NCI-H226 (cell line): ENCODE measurements around the gene CARMIL1.

ENCODE experiments used
- DNase-seq: peaks from one replicate; pipeline ENCODE4 v3.0.0-alpha.2; 2015

CARMIL1 gene

DNA sequence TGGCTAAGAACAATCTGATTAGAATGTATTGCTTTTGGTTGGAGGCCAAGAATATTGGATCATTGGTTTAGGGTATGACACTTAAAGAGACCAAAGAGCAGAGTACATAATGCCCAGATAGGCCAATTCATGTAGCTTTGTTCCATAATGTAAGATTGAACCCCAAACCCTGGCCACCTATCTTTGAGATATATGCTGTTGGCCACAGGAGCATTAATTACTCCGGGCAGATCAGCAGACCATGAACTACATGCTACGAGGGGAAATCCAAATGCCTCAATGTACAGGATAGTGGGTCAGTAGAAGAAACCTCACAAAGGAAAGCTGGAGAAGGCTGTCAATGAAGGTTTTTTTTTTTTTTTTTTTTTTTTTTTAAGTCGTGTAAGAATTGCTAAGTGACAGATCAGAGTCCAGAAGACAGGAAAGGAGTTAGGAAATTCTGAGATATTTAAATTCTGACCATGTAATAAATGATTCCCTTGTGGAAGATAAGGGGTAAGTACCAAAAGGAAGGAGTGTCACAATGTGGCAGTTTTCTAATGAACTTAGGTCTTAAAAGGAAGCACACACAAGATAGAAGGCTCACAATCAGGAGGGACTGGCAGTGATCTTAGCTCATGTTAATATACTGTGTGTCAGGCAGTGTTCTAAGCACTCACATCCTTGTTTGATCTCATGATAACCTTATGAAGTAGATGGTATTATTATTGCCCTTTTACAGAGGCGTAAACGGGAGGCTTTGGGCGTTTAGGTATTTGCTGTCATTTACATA lies 61.4 kb downstream of the CARMIL1 start:
- no peak for DNase-seq

DNA sequence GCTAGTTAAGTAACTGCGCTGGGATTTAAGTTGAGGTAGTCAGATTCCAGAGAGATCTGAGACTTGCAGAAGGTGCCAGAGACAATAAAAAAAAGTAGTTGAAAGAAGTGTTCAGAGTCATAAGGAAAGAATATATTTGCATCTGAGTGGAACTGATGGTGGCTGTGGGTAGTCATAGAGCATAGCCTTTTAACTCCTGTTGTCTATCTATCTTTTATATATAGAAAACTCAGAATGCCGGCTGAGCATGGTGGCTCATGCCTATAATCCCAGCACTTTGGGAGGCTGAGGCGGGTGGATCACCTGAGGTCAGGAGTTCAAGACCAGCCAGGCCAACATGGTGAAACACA lies 62.0 kb downstream of the CARMIL1 start:
- no peak for DNase-seq

DNA sequence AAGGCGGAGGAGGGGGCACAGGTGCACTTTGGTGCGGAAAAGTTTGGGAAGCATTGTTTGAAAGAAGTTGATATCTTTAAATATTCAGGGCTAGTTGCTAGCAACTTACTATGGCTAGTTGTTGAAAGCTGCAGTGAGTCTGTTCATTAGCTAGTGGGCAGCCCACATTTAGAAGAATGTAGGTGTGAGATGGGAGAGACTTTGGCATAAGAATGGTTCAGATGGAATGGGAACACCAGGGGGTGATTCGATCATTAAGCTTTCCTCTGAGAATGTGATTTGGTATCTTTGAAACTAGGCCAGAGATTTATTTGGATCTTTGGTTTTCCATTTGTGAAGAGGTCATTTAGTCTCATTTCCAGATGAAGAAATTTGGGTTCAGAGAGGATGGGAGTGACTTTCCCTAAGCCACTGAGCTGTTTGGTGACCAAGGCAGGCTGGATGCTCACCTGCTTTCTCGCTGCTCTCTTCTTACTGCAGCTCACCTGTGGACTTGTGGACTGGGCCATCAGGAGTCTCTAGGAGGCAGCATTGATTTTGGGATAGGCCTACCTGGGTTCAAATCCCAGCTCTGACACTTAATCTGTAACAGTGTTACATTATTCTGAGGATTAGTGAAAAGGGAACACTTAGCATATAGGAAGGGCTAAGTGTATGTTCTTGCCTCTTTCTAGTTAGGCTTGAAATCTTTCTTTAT lies 62.9 kb downstream of the CARMIL1 start:
- DNase-seq: no peak

DNA sequence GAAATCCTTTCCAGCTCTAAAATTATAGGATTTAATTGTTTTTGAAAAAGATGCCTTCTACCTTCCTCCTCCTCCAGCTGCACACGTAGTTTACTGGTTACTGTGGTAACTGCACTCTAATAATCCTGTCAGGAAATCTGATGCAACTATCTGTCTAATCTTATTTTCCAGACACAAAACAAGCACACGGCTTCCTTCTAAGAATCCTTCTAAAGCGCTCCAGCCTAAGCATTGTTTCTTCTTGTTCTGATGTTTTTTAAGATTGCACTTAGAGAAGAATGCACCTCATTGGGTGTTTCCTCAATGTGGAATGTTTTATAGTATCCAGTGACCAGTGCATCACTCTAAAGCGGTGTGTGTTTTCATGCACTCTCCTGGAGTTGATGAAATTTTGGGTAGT lies 63.6 kb downstream of the CARMIL1 start:
- peak; percentile 12 for DNase-seq

DNA sequence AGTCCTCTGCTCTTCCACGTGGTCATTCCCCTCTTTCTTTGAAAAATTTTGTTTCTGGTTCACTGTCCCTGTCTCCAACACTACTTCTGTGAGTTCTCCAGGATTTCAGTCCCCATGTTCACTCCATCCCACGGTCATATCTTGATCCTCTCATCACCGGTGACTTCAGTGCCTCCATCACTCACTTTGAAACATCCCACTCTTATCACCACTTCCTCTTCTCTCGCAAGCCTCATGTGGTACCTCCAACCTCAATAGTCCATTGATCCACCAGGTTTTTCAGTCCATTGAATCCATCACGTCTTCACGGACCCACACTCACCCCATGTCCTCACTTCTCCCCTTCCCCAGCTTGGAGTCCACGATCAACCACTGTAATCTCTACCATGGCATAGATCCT lies 64.8 kb downstream of the CARMIL1 start:
- DNase-seq: no peak

DNA sequence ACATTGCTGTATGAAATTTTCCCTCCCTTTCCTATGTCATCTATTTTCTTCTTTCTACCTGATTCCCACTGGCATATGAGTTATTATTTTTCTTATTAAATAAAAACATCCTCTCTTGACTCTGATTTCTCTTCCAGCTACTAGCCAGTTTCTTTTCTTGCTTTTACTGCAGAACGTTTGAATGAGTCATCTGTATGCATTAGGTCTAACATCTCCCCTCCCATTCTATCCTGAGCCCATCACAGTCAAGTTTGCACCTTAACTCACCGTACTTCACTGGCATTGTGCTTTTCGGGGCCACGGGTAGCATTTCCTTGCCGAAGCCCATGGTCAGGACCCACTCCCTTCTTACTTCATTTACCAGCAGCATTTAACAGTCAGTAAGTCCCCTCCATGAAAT lies 65.7 kb downstream of the CARMIL1 start:
- no peak for DNase-seq

DNA sequence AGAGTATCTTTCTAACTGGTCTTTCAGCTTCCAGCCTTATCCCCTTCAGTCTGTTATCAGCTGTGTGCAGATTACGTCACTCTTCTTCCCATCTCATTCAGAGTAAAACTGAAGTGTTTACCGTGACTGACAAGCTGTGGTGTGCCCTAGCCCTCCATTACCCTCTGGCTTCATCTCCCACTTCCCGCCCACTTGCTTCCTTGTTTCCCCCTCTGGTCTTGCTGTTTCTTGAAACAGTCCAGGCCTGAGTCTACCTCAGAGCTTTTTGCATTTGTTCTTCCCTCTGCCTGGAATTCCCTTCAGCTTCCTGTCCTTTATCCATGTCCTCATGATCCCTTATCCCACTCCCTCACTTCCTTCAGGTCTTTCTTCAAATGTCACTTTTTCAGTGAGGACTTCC lies 66.9 kb downstream of the CARMIL1 start:
- DNase-seq: peak; percentile 59

DNA sequence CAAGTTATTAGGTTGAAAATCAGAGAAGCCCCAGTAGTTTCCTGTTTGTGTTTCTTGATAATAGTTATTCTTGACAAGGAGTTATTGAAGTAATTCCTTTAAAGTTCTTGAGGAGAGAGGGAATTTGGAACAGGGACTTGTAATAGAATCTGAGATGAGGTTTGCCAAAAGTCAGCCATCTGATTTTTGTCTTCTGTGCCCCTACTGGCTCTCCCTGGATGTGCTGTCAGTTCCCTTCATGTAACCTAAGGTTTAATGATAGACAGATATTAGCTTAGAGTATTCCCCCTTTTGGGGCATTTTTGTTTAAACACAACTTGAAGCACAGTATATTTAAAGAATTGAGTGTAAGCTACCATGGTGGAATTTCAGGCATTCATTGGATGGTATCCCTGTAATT lies 71.4 kb downstream of the CARMIL1 start:
- DNase-seq: no peak

DNA sequence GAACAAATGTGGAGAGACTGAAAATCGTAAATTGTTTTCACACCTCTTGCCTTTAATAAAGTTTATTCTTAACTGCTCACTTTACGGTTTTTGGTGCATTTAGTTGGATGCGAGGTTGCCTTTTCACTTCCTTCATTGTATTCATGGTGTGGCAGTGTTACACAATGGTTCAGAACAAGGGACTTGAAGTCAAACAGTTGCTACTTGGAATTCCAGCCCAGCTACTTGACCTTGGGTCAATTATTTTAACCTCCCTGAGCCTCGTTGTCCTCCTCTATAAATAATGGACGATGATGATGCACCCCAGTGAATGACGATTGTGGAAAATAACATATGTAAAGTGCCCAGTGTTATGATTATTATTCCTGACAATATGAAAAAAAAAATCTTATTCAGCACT lies 72.3 kb downstream of the CARMIL1 start:
- DNase-seq: no peak

DNA sequence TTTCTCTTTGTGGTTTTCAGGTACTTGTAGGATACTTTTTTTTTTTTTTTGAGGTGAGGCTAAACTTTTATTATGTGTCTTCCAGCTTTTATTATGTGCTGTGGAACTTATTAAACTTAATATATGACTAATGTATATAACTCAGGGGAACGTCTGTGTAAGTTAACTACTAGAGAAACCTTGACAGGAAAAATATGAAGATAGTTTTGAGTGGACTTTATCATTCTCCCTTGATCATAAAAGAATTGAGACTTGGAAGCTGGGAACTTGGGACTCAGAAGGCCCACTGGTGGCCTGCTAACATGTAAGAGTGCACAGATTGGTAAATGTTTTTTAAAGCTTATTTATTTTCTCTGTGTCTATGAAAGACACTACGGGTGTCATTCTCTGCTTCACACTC lies 73.1 kb downstream of the CARMIL1 start:
- DNase-seq: no peak

DNA sequence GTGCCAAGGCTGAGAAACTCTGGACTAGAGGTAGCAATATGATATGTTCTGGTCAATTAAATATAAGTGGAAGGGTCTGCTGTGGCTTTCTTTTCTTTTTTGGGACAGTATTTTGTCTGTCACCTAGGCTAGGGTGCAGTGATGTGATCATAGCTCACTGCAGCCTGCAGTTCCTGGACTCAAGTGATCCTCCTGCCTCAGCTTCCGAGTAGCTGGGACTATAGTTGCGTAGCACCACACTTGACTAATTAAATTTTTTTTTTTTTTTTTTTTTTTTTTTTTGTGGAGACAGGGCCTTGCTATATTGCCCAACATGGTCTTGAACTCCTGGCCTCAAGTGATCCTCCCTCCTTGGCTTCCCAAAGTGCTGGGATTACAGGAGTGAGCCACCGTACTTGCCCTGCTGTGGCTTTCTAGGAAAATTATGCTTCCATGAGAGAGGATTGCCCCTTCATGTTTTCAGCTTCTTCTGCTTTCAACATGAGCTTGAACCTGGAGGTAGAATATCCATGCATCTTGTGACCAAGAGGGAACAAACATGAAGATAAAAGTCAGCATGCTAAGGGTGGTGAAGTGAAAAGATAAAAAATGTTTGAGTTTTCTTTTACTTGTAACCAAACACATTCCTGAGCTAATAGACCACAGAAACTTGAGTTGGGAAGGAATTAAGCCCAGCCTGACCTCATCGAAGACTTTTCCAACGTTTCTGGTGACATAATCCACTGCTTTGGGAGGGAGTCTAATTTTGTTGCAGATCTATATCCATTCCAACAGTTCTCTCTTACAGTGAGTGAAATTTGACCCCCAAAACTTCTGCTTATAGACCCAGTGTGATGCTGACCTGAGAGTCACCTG lies 75.1 kb downstream of the CARMIL1 start:
- no peak for DNase-seq

DNA sequence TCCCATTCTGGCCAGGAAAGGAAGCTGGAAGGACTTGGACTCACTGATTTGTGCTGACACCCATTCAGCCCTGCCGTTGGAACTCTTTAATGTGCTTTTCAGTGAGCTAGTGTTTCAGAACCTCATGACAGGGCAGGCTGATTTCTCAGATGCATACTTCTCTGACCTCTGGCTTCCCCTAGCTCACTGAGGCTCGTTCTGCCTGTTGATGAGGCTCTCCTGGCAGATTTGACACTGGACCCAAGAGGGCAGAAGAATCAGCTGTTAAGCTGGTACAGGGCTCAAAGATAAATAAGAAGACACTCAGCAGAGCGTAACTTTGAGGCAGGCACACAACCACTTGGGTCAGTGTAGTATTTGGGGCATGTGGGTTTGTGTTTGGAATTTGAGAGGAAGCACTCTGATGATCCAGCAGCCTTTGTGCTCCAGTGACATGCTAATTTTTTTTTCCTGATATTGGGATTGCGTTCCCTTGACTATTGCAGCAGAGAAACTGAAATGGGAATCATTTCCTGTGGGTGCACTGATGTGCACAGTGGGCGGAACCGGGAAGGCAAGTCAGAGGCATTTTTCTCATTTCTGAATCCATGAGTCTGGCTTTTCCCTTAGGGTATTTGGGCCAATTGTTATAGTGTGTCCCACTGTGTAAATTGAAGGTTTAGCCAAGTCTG lies 80.2 kb downstream of the CARMIL1 start:
- peak; percentile 81 for DNase-seq

DNA sequence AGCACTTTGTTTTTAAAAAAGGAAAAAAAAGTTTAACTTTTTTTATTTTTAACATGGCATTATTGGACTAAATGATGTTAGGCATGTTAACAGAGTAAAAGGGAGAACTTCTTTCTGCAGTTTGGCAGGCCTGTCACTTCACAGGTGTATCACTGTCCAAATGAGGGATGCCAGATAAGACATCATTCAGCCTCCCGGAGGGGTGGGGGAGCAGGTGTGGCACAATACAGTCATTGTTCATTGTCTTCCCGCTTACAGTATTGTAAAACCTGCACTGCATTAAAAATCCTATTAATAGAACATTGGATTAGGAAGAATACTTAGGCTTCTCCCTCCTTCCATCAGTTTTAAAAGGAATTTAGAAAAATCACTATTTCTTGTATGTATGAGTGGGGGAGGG lies 80.7 kb downstream of the CARMIL1 start:
- DNase-seq: no peak

DNA sequence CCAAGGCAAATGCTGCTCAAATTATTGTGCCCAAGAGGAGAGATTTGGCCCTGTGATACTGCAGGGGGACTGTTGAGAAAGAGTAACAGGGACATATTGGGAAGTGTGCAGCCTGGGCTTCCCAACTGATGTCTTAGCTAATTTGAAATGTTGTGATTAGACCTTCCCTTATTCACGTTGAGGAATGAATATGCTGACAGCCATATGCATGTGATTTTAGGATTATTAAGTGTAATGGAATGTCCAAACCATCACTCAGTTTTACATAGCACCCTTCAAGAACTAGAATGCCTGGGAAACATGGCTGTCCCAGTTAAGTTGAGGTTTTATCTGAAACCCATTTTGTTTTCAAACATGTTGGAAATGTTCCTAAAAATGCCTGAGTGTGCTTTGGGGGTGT lies 81.4 kb downstream of the CARMIL1 start:
- DNase-seq: peak; percentile 87

DNA sequence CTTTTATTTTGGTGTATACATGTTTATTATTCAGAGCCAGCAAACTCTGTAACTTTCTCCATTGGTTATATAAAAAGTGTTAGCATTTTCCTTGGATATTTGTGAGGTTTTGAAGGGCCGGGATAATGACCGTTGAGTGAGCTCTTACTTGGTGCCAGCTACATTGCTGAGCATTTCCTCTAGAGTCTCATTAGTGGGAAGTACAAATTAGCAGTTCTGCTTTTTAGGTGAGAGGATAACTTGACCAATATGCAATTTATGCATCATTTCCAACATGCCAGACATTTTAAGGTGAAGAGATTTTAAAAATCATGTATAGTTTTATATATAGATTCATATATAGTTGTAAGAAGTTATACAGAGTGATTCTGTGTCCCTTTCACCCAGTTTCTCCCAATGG lies 84.3 kb downstream of the CARMIL1 start:
- DNase-seq: no peak

DNA sequence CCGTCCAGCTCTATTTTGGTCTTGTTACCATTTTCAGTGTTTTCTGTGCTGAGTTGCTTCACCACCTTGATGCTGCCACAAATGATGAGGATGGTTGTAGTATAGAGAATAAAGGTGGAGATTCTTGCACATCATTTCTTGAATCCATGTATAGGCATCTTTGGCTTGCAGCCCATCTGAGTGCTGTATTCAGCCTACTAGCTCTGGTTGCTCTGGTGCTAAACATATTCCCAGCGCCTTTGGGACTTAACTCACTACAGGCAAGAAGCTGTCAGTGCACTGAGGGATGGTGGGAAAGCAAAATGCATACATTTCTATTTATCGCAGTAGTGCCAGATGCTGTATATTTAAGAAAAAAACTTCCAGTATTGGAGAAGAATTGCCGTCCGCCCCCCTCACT lies 86.0 kb downstream of the CARMIL1 start:
- DNase-seq: no peak

DNA sequence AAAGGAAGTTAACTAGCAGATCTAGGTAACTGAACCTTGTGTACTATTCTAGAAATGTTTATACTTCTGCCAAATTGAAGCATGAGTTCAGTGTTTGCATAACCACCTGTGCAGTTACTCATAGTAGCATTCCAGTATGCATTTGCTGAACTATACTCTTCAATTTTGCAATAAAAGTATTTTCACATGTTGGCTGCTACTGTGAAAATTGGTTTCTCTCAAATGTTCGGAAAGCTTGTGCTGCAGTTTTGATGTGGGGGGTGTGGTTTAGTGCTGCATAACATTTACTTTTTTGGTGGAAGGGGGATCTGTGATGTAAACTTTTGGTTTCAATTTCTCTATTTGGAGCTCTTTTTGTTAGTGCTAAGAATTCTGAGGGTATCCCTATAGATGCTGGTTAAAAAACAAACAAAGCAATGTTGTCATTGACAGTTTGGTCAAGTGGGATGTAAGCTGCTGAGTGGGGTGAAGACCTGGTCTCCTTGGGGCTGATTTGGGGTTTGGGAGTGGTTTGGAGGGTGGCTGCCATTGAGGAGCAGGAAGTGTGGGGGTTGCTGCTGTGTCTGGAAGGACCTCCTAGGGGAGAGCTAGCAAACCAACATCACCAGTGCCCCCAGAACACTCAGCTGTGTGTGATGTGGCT lies 87.8 kb downstream of the CARMIL1 start:
- DNase-seq: peak; percentile 31

DNA sequence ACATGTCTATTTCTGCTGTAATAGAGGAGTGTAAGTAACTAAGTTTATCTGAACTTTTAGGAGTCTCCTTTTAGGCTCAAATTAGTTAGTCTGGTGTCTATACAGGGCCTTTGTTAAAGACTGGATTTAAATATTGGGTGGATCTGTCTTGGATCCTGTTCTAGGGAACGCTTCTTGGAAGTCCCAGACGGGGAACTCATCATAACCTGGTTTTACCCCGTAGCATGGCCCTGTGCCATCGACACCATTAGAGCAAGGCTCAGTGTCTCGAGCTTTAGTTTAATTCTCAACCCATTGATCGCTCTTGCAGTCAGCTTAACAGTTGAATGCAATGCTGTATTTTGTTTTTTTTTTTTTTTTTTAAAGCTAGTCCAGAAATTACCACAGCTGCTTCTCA lies 89.9 kb downstream of the CARMIL1 start:
- DNase-seq: no peak

DNA sequence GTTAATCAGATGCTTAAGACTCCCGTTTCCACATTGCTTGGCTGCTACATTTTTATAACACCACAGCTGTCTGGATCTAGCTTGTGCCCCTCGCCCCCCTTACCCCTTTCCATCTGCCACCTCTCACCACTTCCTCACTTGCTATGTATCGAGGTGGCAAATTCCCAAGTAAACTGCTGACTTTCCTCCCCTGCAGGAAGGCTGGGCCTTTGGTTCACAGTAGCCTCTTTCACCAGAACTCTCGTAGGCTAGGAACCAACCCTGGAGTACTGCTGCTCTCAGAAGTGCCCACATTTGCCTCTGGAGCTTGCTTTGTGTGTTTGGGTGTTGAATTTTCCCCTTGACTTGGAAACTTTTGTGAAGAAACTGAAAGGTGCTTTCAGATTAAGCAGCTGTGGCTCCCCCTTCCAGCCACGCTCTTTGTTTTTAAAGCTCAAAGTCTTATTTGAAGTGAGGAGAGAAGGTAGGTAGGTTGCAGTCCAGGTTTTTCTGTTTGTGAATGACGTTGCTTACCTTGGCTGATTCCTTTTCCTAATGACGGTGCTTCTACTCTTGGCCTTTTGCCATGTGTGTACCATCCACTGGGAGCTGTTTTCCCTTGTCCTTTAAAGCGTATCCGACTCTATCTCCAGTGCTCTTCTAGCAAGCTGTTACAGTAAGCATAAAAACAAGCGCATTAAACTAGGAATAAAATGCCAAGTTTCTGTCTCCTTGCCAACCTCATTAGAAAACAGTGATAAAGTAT lies 90.4 kb downstream of the CARMIL1 start:
- DNase-seq: no peak

DNA sequence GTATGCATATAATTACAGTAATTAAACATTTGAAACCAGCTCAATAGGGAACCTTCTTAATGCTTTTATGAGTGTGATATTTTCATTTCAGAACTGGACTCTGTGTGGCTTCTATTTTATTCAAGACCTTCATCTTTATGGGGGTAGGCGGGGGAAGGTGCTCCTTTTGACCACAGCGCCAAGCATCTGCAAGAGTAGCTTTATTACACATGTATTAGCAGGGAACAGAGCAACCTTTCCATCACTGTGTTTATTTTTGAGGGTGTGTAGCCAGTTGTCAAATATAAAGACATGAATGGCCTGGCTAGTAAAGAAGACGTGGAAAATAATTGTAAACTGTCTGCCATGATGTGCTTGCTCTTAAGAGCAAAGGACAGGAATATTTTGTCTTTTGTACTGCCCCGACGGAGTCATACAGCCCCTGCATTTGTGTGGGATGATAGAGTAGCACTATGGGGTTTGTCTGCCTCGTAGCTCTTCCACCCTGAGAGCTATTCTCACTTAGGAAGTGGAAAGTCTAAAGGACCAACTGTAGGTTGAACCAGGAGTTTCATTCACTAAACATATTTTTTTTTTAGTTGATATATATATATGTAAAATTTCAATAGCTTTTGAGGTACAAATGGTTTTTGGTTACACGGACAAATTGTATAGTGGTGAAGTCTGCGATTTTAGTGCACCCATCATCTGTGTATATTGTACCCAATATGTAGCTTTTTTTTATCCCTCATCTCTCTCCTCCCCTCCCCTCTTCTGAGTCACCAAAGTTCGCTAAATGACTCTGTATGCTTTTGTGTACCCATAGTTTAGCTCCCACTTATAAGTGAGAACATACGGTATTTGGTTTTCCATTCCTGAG lies 91.2 kb downstream of the CARMIL1 start:
- DNase-seq: no peak

DNA sequence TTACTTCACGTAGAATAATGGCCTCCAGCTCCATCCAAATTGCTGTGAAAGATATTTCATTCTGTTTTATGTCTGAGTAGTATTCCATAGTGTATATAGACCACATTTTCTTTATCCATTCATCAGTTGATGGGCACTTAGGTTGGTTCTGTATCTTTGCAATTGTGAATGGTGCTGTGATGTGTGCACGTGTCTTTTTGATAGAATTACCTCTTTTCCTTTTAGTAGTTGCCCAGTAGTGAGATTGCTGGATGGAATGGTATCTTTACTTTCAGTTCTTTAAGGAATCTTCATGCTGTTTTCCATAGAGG lies 91.8 kb downstream of the CARMIL1 start:
- no peak for DNase-seq
